Suprapubic skin (tissue), 3 donors: ENCODE results near the gene HES6.

Experiments
- POLR2A ChIP-seq, 2 donors: fragments of 450-650 bp; IDR thresholded peaks; one replicate each; pipeline ENCODE4 v1.6.1; 2017; ENCODE audit warnings: antibody characterized with exemption in 2 of 2, mild to moderate bottlenecking in 2 of 2, moderate library complexity in 2 of 2
- TF ChIP-seq, protein P1 (sequence below), 2 donors: fragments of 200-600 bp in 1 of 2; fragments of 450-650 bp in 1 of 2; sonication (generic) in 1 of 2; IDR thresholded peaks; one replicate each; pipeline ENCODE4 v1.5.1; 2016 to 2019; ENCODE audit warnings: antibody characterized with exemption in 2 of 2, mild to moderate bottlenecking in 1 of 2, moderate library complexity in 1 of 2

DNA sequence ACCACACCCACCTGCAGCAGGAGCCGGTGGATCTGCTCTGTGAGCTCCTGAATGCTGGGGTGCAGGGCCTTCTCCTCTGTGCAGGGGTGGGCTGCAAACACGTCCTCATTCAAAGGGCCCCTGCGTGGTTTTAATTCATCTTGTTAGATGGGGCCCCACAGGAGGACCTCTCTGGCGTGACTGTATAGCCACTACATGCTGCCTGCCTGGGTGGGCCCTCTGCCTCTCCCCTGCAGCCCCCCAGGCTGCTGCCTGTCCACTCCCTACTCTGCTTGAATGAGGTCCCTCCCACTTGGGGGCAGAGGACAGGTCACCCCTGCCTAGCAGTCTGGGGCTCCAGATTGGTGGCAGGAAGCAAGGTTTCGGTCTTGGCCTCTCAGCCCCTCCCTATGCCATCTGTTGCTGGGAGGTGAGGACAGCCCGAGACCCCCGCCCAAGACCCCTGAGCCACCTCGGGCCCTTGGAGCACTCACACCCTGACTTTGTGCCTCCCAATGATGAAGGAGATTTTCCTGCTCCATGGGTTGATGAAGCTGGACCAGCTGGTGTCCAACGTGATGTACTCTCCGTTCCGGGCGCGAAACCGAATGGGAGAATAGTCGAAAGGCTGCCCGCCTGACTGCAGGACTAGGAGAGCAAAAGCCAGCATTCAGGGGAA is 22.0 kb upstream of the HES6 start:
- TF ChIP-seq, protein P1, sequence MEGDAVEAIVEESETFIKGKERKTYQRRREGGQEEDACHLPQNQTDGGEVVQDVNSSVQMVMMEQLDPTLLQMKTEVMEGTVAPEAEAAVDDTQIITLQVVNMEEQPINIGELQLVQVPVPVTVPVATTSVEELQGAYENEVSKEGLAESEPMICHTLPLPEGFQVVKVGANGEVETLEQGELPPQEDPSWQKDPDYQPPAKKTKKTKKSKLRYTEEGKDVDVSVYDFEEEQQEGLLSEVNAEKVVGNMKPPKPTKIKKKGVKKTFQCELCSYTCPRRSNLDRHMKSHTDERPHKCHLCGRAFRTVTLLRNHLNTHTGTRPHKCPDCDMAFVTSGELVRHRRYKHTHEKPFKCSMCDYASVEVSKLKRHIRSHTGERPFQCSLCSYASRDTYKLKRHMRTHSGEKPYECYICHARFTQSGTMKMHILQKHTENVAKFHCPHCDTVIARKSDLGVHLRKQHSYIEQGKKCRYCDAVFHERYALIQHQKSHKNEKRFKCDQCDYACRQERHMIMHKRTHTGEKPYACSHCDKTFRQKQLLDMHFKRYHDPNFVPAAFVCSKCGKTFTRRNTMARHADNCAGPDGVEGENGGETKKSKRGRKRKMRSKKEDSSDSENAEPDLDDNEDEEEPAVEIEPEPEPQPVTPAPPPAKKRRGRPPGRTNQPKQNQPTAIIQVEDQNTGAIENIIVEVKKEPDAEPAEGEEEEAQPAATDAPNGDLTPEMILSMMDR (IDR thresholded peaks at IDR 0.05): no peak
- TF ChIP-seq POLR2A (IDR thresholded peaks at IDR 0.05): no peak
